ENCODE results near the gene PALLD.

GRCh38 chr4:168694667-168695066, 197.8 kb downstream of the PALLD start:
- no peak for TF ChIP-seq EZH2 (optimal IDR thresholded peaks at IDR 0.05; ENCODE audit: low read depth, low read length)
- TF ChIP-seq CTCF (IDR thresholded peaks at IDR 0.05; ENCODE audit: low read length): no peak
